HUES6 (cell line): Measurements from ENCODE around the gene FGFR2.

Experiments
- H3K27ac ChIP-seq: 2 replicates; pipeline ENCODE4 v1.7.0; 2013; ENCODE audit warnings: low read depth, mild to moderate bottlenecking, low read length, inconsistent platforms
- H3K27me3 ChIP-seq: 2 replicates; pipeline ENCODE4 v1.6.1; 2013; ENCODE audit warnings: low read length; ENCODE audit not compliant: control insufficient read depth, insufficient read depth
- H3K36me3 ChIP-seq: 2 replicates; pipeline ENCODE4 v1.6.1; 2013; ENCODE audit warnings: low read length; ENCODE audit not compliant: control insufficient read depth, insufficient read depth
- H3K4me1 ChIP-seq: 2 replicates; pipeline ENCODE4 v1.6.1; 2013; ENCODE audit warnings: low read length; ENCODE audit not compliant: control insufficient read depth, insufficient read depth
- H3K4me3 ChIP-seq: 2 replicates; pipeline ENCODE4 v1.5.1; 2013; ENCODE audit warnings: low read depth, low read length
- H3K9ac ChIP-seq: one replicate; pipeline ENCODE4 v1.6.1; 2013; ENCODE audit warnings: mild to moderate bottlenecking, low read length
- H3K9me3 ChIP-seq: 2 replicates; pipeline ENCODE4 v1.6.1; 2013; ENCODE audit warnings: low read depth, low read length; ENCODE audit not compliant: control insufficient read depth, insufficient read depth

Gene FGFR2

DNA sequence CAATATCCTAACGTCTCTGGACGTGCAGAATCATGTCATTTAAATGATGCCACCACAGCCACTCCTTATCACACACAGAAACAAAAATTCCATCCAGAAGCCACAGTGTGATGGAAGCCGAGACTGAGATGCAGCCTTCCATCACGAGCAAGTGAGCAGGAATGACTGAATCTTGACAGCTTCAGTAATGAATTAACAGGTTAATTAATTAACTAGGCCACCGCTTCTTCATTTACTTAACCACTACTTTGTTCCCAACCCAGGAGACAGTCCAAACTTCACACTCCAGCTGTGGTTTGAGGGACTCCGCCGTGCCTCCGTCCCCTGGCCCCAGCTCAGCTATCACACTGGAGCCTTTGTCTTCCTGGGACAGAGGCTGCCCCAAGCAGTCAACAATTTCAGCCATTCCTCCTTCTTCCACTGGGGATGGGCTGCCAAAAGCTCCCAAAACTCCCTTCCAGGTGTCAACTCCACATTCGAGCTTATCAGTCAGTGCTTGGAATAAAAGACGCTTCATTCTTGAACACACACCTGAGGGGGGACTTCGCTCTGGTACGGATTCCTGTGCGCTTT is 65.9 kb downstream of the FGFR2 start:
- Histone ChIP-seq H3K4me1 (peaks cover 37% of the 10 kb centered on the region), H3K36me3 (peaks cover 51% of the 10 kb centered on the region), H3K9me3 (no peaks in the 10 kb centered on the region), H3K4me3 (no peak overlapping the region), H3K27me3 (no peaks in the 10 kb centered on the region), H3K9ac (no peak overlapping the region), H3K27ac (0 out of 2 replicates have a peak overlapping the region, but pooled peaks have one; percentile 26)

GRCh38 chr10:121531830-121532178 is 66.4 kb downstream of the FGFR2 start:
- no peaks in the 10 kb centered on the region for H3K9me3 ChIP-seq
- H3K27ac ChIP-seq = no peak overlapping the region
- H3K27me3 ChIP-seq = no peaks in the 10 kb centered on the region
- peaks cover 41% of the 10 kb centered on the region for H3K4me1 ChIP-seq
- H3K9ac ChIP-seq = no peak overlapping the region
- H3K4me3 ChIP-seq = no peak overlapping the region
- H3K36me3 ChIP-seq = peaks cover 51% of the 10 kb centered on the region

GRCh38 chr10:121531076-121531829 is 67.0 kb downstream of the FGFR2 start:
- Histone ChIP-seq H3K27ac (no peak overlapping the region), H3K27me3 (no peaks in the 10 kb centered on the region), H3K9ac (no peak overlapping the region), H3K4me3 (no peak overlapping the region), H3K4me1 (peaks cover 41% of the 10 kb centered on the region), H3K36me3 (peaks cover 54% of the 10 kb centered on the region), H3K9me3 (no peaks in the 10 kb centered on the region)

- H3K9me3 ChIP-seq = no peaks in the 10 kb centered on the region
- no peaks in the 10 kb centered on the region for H3K27me3 ChIP-seq
- H3K4me1 ChIP-seq = peaks cover 45% of the 10 kb centered on the region
- peaks cover 51% of the 10 kb centered on the region for H3K36me3 ChIP-seq
- no peak overlapping the region for H3K4me3 ChIP-seq
- no peak overlapping the region for H3K27ac ChIP-seq
- no peak overlapping the region for H3K9ac ChIP-seq
These were observed 67.7 kb downstream of the FGFR2 start for GRCh38 chr10:121530481-121531075.

GRCh38 chr10:121527690-121528089 is 70.6 kb downstream of the FGFR2 start:
- H3K4me3 ChIP-seq = no peak overlapping the region
- peaks cover 33% of the 10 kb centered on the region for H3K4me1 ChIP-seq
- H3K27me3 ChIP-seq = no peaks in the 10 kb centered on the region
- no peak overlapping the region for H3K9ac ChIP-seq
- no peak overlapping the region for H3K27ac ChIP-seq
- no peaks in the 10 kb centered on the region for H3K9me3 ChIP-seq
- H3K36me3 ChIP-seq = peaks cover 41% of the 10 kb centered on the region

- no peaks in the 10 kb centered on the region for H3K27me3 ChIP-seq
- no peak overlapping the region for H3K4me3 ChIP-seq
- no peak overlapping the region for H3K27ac ChIP-seq
- no peak overlapping the region for H3K9ac ChIP-seq
- H3K36me3 ChIP-seq = peaks cover 36% of the 10 kb centered on the region
- peaks cover 26% of the 10 kb centered on the region for H3K4me1 ChIP-seq
- no peaks in the 10 kb centered on the region for H3K9me3 ChIP-seq
These were observed 71.4 kb downstream of the FGFR2 start for GRCh38 chr10:121526801-121527221.

GRCh38 chr10:121526135-121526790 is 72.0 kb downstream of the FGFR2 start:
- Histone ChIP-seq H3K27ac (no peak overlapping the region), H3K9ac (no peak overlapping the region), H3K9me3 (no peaks in the 10 kb centered on the region), H3K4me1 (peaks cover 26% of the 10 kb centered on the region), H3K36me3 (peaks cover 33% of the 10 kb centered on the region), H3K27me3 (no peaks in the 10 kb centered on the region), H3K4me3 (no peak overlapping the region)

- Histone ChIP-seq H3K9ac (no peak overlapping the region), H3K4me3 (no peak overlapping the region), H3K9me3 (no peaks in the 10 kb centered on the region), H3K27ac (0 out of 2 replicates have a peak overlapping the region, but pooled peaks have one; percentile 37), H3K4me1 (peaks cover 23% of the 10 kb centered on the region), H3K27me3 (no peaks in the 10 kb centered on the region), H3K36me3 (peaks cover 32% of the 10 kb centered on the region)
These were observed 72.8 kb downstream of the FGFR2 start for GRCh38 chr10:121525251-121526134.

- no peak overlapping the region for H3K4me3 ChIP-seq
- H3K27ac ChIP-seq = no peak overlapping the region
- no peak overlapping the region for H3K9ac ChIP-seq
- peaks cover 26% of the 10 kb centered on the region for H3K4me1 ChIP-seq
- H3K9me3 ChIP-seq = no peaks in the 10 kb centered on the region
- peaks cover 39% of the 10 kb centered on the region for H3K36me3 ChIP-seq
- H3K27me3 ChIP-seq = no peaks in the 10 kb centered on the region
These were observed 74.0 kb downstream of the FGFR2 start for GRCh38 chr10:121524157-121524817.

DNA sequence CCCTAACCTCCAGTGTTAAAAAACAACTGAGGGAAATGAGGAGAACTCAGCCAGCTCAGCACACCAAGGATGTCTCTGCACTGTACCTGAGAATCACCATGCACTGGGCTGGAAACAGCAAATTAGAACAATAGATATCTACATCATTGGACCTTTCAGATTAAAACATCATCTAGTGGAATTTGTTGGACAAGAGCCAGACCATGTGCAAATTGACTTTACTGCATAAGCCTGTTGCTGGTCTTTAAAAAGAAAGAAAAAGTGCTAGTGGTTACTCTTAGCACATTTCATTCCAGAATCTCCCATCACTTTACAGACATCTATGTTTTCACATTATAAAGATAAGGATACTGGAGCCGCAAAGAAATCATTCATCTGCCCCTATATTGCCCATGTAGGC is 75.4 kb downstream of the FGFR2 start:
- no peaks in the 10 kb centered on the region for H3K9me3 ChIP-seq
- H3K27me3 ChIP-seq = no peaks in the 10 kb centered on the region
- H3K9ac ChIP-seq = no peak overlapping the region
- no peak overlapping the region for H3K4me3 ChIP-seq
- peaks cover 24% of the 10 kb centered on the region for H3K4me1 ChIP-seq
- no peak overlapping the region for H3K27ac ChIP-seq
- H3K36me3 ChIP-seq = peaks cover 54% of the 10 kb centered on the region
